Astrocyte (in vitro differentiated cells and primary cell): ENCODE measurements around the gene TDRKH. TPM values are rescaled to one million over a fixed set of nuclear protein-coding genes. Genes with fewer than 3 reads are reported as not detected.

ENCODE experiments used
- DNase-seq: peaks from one replicate; pipeline ENCODE4 v3.0.0-alpha.2; 2010; ENCODE audit warnings: low read depth
- FAIRE-seq: peaks from 2 replicates; lab custom pipeline; 2011; peaks lifted over from hg19 to GRCh38; lab: Jason Lieb, UNC
- H2AFZ ChIP-seq: 2 replicates; pipeline ENCODE4 v1.6.0; 2012; ENCODE audit warnings: low read depth, low read length, inconsistent platforms
- H3K27ac ChIP-seq: 2 replicates; pipeline ENCODE4 v1.5.1; 2011; ENCODE audit warnings: low read depth, low read length, inconsistent platforms
- H3K27me3 ChIP-seq: 2 replicates; pipeline ENCODE4 v1.6.0; 2011; ENCODE audit warnings: low read length, inconsistent platforms; ENCODE audit not compliant: insufficient read depth
- H3K36me3 ChIP-seq: 2 replicates; pipeline ENCODE4 v1.5.1; 2011; ENCODE audit warnings: low read length, inconsistent platforms; ENCODE audit not compliant: insufficient read depth
- H3K4me1 ChIP-seq: 2 replicates; pipeline ENCODE4 v1.5.1; 2011; ENCODE audit warnings: low read length, inconsistent platforms; ENCODE audit not compliant: insufficient read depth
- H3K4me2 ChIP-seq: 2 replicates; pipeline ENCODE4 v1.6.0; 2012; ENCODE audit warnings: low read length, inconsistent platforms
- H3K4me3 ChIP-seq: 2 replicates; pipeline ENCODE4 v1.5.1; 2011; ENCODE audit warnings: low read depth, mild to moderate bottlenecking, low read length, inconsistent platforms; ENCODE audit not compliant: insufficient read depth
- H3K79me2 ChIP-seq: 2 replicates; pipeline ENCODE4 v1.6.0; 2012; ENCODE audit warnings: mild to moderate bottlenecking, low read length, inconsistent platforms; ENCODE audit not compliant: insufficient read depth
- H3K9ac ChIP-seq: 2 replicates; pipeline ENCODE4 v1.6.0; 2012; ENCODE audit warnings: mild to moderate bottlenecking, low read length, inconsistent platforms
- H3K9me3 ChIP-seq: 2 replicates; pipeline ENCODE4 v1.5.1; 2012; ENCODE audit warnings: low read depth, mild to moderate bottlenecking, low read length, inconsistent platforms; ENCODE audit not compliant: insufficient read depth
- H4K20me1 ChIP-seq: 2 replicates; pipeline ENCODE4 v1.6.0; 2012; ENCODE audit warnings: low read length, inconsistent platforms; ENCODE audit not compliant: insufficient read depth
- H3K27ac Mint-ChIP-seq: one replicate; pipeline ENCODE4 v1.8.0; 2021; ENCODE audit warnings: mild to moderate bottlenecking, mixed read lengths; ENCODE audit not compliant: unreplicated experiment
- H3K27me3 Mint-ChIP-seq: one replicate; pipeline ENCODE4 v1.8.0; 2021; ENCODE audit warnings: low read depth, mixed read lengths; ENCODE audit not compliant: unreplicated experiment
- H3K36me3 Mint-ChIP-seq: one replicate; pipeline ENCODE4 v1.8.0; 2021; ENCODE audit warnings: low read depth, mixed read lengths; ENCODE audit not compliant: unreplicated experiment
- H3K4me1 Mint-ChIP-seq: one replicate; pipeline ENCODE4 v1.8.0; 2021; ENCODE audit warnings: low read depth, mixed read lengths; ENCODE audit not compliant: unreplicated experiment
- H3K4me3 Mint-ChIP-seq: one replicate; pipeline ENCODE4 v1.8.0; 2021; ENCODE audit warnings: mild to moderate bottlenecking, moderate library complexity, mixed read lengths; ENCODE audit not compliant: unreplicated experiment
- H3K9me3 Mint-ChIP-seq: one replicate; pipeline ENCODE4 v1.8.0; 2021; ENCODE audit warnings: mild to moderate bottlenecking, mixed read lengths; ENCODE audit not compliant: unreplicated experiment
- CTCF ChIP-seq: IDR thresholded peaks from 2 replicates; pipeline ENCODE4 v1.5.1; 2011; ENCODE audit warnings: low read depth, mild to moderate bottlenecking, inconsistent platforms, low read length, moderate library complexity; ENCODE audit not compliant: insufficient read depth
- EZH2 ChIP-seq: IDR thresholded peaks from 2 replicates; pipeline ENCODE4 v1.6.1; 2012; ENCODE audit warnings: mild to moderate bottlenecking, low read length, inconsistent platforms; ENCODE audit not compliant: insufficient read depth
- total RNA-seq: library from RNA; stranded (reverse); gene quantifications from 2 replicates; pipeline ENCODE4 v1.2.1, GENCODE V29; 2021

The TDRKH gene
- total RNA-seq, 1 donor from 2014 or later, result 7.5 TPM

DNA sequence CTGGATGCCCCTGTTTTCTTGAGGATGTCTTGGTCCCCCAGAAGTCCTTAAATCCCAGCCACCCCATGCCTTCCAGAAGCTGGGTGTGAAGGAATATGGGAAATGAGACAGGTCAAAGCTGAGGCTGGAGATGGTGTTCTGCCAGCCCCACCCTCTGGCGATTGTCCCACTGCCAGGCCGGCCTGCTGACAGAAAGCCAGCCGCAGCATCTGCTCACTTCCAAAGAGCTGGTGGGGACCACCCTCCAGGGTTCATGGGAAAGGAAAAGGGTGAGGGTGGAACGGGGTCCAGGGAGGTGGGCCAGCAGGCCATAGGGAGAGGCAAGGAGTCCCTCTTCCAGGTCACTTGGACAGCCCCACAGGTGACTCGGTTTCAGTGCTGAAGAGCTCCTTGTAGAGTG is 16.8 kb upstream of the TDRKH start:
- Mint-ChIP-seq H3K4me1 (peaks cover 11% of the 10 kb centered on the region), H3K36me3 (peaks cover 4% of the 10 kb centered on the region), H3K4me3 (no peak overlapping the region), H3K27me3 (peaks cover 52% of the 10 kb centered on the region), H3K9me3 (no peaks in the 10 kb centered on the region), H3K27ac (no peak overlapping the region)
- TF ChIP-seq CTCF, result no peak
- TF ChIP-seq EZH2, result no peak
- Histone ChIP-seq H2AFZ (no peak overlapping the region), H3K4me2 (no peak overlapping the region), H3K79me2 (no peaks in the 10 kb centered on the region), H3K4me3 (no peak overlapping the region), H3K36me3 (no peaks in the 10 kb centered on the region), H3K27me3 (peaks cover 66% of the 10 kb centered on the region), H3K27ac (no peak overlapping the region), H3K4me1 (no peaks in the 10 kb centered on the region), H4K20me1 (no peaks in the 10 kb centered on the region), H3K9me3 (no peaks in the 10 kb centered on the region), H3K9ac (no peak overlapping the region)
- FAIRE-seq (no peak), DNase-seq (no peak)

DNA sequence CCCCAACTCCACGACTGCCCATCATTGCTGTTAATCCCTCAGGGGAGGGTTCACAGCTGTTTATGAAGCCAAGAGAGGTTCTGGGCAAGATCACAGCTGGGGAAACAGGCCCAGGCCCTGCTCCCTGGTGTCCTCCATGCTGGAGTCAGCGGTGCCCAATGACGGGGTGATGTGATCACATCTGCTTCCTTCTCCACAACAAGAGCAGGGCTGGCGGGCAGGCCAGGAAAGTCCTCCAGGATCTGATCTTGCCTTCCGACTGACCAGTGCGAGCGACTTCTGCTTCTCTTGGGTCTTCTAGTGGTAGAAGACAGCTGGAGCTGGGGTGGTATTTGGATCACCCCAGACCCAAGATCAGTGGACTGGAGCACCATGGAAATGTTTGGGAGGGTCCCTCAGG is 15.9 kb upstream of the TDRKH start:
- FAIRE-seq, result no peak
- no peak for DNase-seq
- Histone ChIP-seq H3K4me3 (no peak overlapping the region), H3K27ac (no peak overlapping the region), H2AFZ (no peak overlapping the region), H3K27me3 (peaks cover 66% of the 10 kb centered on the region), H3K79me2 (no peaks in the 10 kb centered on the region), H4K20me1 (no peaks in the 10 kb centered on the region), H3K4me2 (no peak overlapping the region), H3K4me1 (no peaks in the 10 kb centered on the region), H3K9me3 (no peaks in the 10 kb centered on the region), H3K36me3 (no peaks in the 10 kb centered on the region), H3K9ac (no peak overlapping the region)
- Mint-ChIP-seq H3K27ac (no peak overlapping the region), H3K27me3 (peaks cover 52% of the 10 kb centered on the region), H3K9me3 (no peaks in the 10 kb centered on the region), H3K4me1 (peaks cover 9% of the 10 kb centered on the region), H3K36me3 (peaks cover 4% of the 10 kb centered on the region), H3K4me3 (no peak overlapping the region)
- no peak for TF ChIP-seq EZH2
- no peak for TF ChIP-seq CTCF

DNA sequence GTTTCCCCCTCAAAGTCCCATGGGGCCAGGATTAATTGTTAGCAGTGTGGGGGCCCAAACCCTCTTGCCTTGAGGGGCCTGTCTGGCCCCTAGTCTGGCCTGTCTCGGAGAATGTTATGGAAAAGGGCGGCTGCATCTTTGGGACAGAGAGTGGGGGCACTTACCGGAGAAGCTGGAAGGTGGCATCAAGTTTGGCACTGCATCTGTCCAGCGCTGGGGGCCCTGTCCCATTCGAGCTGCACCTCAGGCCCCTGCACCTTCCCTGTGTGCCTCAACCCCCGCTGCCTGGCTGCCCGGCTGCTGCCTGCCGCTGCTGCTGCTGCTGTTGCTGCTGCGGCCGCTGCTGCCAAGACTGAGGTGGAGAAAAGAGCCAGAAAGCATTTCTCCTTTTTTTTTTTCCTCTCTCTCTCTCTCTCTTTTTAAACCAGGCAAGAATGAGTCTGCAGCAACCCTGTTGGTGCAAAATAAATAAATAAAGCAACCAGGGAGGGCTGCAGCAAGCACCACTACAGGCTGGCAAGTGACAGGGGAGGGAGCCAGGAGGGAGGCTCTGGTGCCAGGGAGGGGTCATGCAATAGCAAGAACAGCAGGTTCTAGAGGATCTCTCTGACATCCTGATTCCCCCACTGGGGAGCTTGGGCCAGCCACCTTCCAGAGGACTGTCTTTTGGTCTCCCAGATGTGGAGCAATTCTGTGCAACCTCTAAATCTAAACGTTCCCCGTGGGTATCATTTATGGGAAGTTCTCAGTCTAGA is 14.9 kb upstream of the TDRKH start, which contains the start of gene LINGO4:
LINGO4 (minus strand) TSS at position 354 of the 755 bp plus-strand sequence. CDS start 2,715 bp downstream, outside the sequence.
- H3K27me3 Mint-ChIP-seq, result peaks cover 56% of the 10 kb centered on the region
- no peak within 1 kb of the TSS for H3K9ac ChIP-seq
- peaks cover 71% of the 10 kb centered on the region for H3K27me3 ChIP-seq
- H3K4me3 ChIP-seq, result no peak within 1 kb of the TSS
- H3K4me1 Mint-ChIP-seq, result peaks cover 5% of the 10 kb centered on the region
- peaks cover 7% of the 10 kb centered on the region for H3K36me3 Mint-ChIP-seq
- no peaks in the 10 kb centered on the region for H3K79me2 ChIP-seq
- TF ChIP-seq CTCF (no peak), EZH2 (no peak)
- no peak within 1 kb of the TSS for H3K4me2 ChIP-seq
- H3K27ac ChIP-seq, result no peak within 1 kb of the TSS
- no peaks in the 10 kb centered on the region for H3K4me1 ChIP-seq
- no peak within 1 kb of the TSS for H2AFZ ChIP-seq
- no peaks in the 10 kb centered on the region for H3K9me3 ChIP-seq
- no peaks in the 10 kb centered on the region for H3K9me3 Mint-ChIP-seq
- FAIRE-seq, result no peak
- no peaks in the 10 kb centered on the region for H3K36me3 ChIP-seq
- no peak within 1 kb of the TSS for H3K27ac Mint-ChIP-seq
- no peak for DNase-seq
- H3K4me3 Mint-ChIP-seq, result no peak within 1 kb of the TSS
- H4K20me1 ChIP-seq, result no peaks in the 10 kb centered on the region
